MCF 10A (cell line): Measurements from ENCODE around the gene SPEM2. TPM values are rescaled to one million over a fixed set of nuclear protein-coding genes. Genes with fewer than 3 reads are reported as not detected.
A peak's percentile ranks its signal among the peaks of the same experiment; 100 is the strongest.

ENCODE experiments used
- BruUV-seq: library from RNA; stranded (reverse); fragments of 400-500 nt; replicated peaks from 2 replicates; lab custom pipeline; 2021; lab: Mats Ljungman, UMichigan
- CTCF ChIA-PET: fragments of 300-600 bp; sonication (Branson Sonifier 250); formaldehyde crosslinking; extraction: SDS; loops from one replicate; lab custom pipeline; 2021; ENCODE audit warnings: antibody characterized with exemption, inconsistent platforms; lab: Yijun Ruan, JAX
- POLR2A ChIA-PET: fragments of 300-600, 350-650 bp; sonication (Branson Sonifier 250); formaldehyde crosslinking; extraction: SDS; loops from one replicate; lab custom pipeline; 2020; ENCODE audit warnings: antibody characterized with exemption, inconsistent platforms; lab: Yijun Ruan, JAX
- DNase-seq: peaks from one replicate; pipeline ENCODE4 v3.0.0-alpha.2; 2018; ENCODE audit not compliant: unreplicated experiment
- H3K27ac Mint-ChIP-seq: one replicate; pipeline ENCODE4 v1.8.0; 2022; ENCODE audit warnings: mild to moderate bottlenecking, low read depth, mixed read lengths; ENCODE audit not compliant: unreplicated experiment
- H3K27me3 Mint-ChIP-seq: one replicate; pipeline ENCODE4 v1.8.0; 2022; ENCODE audit warnings: mixed read lengths; ENCODE audit not compliant: insufficient read depth, unreplicated experiment
- H3K36me3 Mint-ChIP-seq: one replicate; pipeline ENCODE4 v1.8.0; 2022; ENCODE audit warnings: mild to moderate bottlenecking, moderate library complexity, mixed read lengths; ENCODE audit not compliant: insufficient read depth, unreplicated experiment
- H3K4me1 Mint-ChIP-seq: one replicate; pipeline ENCODE4 v1.8.0; 2022; ENCODE audit warnings: mixed read lengths; ENCODE audit not compliant: insufficient read depth, unreplicated experiment
- H3K4me3 Mint-ChIP-seq: one replicate; pipeline ENCODE4 v1.8.0; 2022; ENCODE audit warnings: mild to moderate bottlenecking, moderate library complexity, mixed read lengths; ENCODE audit not compliant: unreplicated experiment
- H3K9me3 Mint-ChIP-seq: one replicate; pipeline ENCODE4 v1.8.0; 2022; ENCODE audit warnings: mixed read lengths; ENCODE audit not compliant: unreplicated experiment
- CTCF ChIP-seq: fragments of 200-600 bp; IDR thresholded peaks from one replicate; pipeline ENCODE4 v1.8.0; 2022; ENCODE audit warnings: antibody characterized with exemption, mild to moderate bottlenecking; ENCODE audit not compliant: unreplicated experiment
- intact Hi-C: fragments of 100-400 bp; cut with micrococcal nuclease; formaldehyde crosslinking; loops from 2 replicates; pipeline ENCODE4 v1.14.1; 2022
- total RNA-seq: library from RNA; stranded (reverse); gene quantifications from 2 replicates; pipeline ENCODE4 v1.2.3, GENCODE V29; 2022

The SPEM2 gene
- total RNA-seq, 1 experiment from 2014 or later: not detected

- intact Hi-C loops: loop anchor here (5.0 to 10.0 kb wide), 2 partner anchors 246 to 392 kb away; partner anchors contain the start of genes TP53 and WRAP53
- no peak for TF ChIP-seq CTCF
- Mint-ChIP-seq H3K27me3 (no peaks in the 10 kb centered on the region), H3K4me1 (peaks cover 18% of the 10 kb centered on the region), H3K4me3 (peak overlapping the region; percentile 51), H3K27ac (no peak overlapping the region), H3K9me3 (no peaks in the 10 kb centered on the region), H3K36me3 (no peaks in the 10 kb centered on the region)
- CTCF ChIA-PET: interaction anchor here (0.5 to 3.7 kb wide), 5 partner anchors 15 to 771 kb away, joined by 3 to 34 read pairs (median 3); partner anchors contain the start of gene SENP3
- BruUV-seq: no TSS peak
- no peak for DNase-seq
- POLR2A ChIA-PET: interaction anchor here (0.6 to 8.9 kb wide), 3 partner anchors 39 to 60 kb away, joined by 3 to 115 read pairs (median 90); partner anchors contain the start of genes POLR2A and ZBTB4
Measured at GRCh38 chr17:7438656-7439460, 13.4 kb downstream of the SPEM2 start.

- Mint-ChIP-seq H3K4me1 (peaks cover 23% of the 10 kb centered on the region), H3K4me3 (peak within 1 kb of the TSS; percentile 51), H3K9me3 (no peaks in the 10 kb centered on the region), H3K27me3 (no peaks in the 10 kb centered on the region), H3K27ac (no peak within 1 kb of the TSS), H3K36me3 (peaks cover 4% of the 10 kb centered on the region)
- intact Hi-C loops: loop anchor here (5.0 to 10.0 kb wide), 2 partner anchors 245 to 392 kb away; partner anchors contain the start of genes TP53 and WRAP53
- no peak for TF ChIP-seq CTCF
- DNase-seq: no peak
- ChIA-PET CTCF (interaction anchor here (0.5 to 2.3 kb wide), 2 partner anchors 120 to 772 kb away, joined by 3 to 14 read pairs; partner anchors contain the start of gene TNFSF13), POLR2A (interaction anchor here (0.6 to 8.9 kb wide), 5 partner anchors 36 to 91 kb away, joined by 3 to 115 read pairs (median 7); partner anchors contain the start of genes POLR2A, TMEM256 and ZBTB4)
- BruUV-seq: no TSS peak
Measured at GRCh38 chr17:7439462-7440112, 14.2 kb downstream of the SPEM2 start, which contains the start of gene FGF11. FGF11 (plus strand) TSS chr17:7439512; CDS start chr17:7439621, 109 bp downstream.

GRCh38 chr17:7440113-7440833, 14.9 kb downstream of the SPEM2 start:
- H3K27ac Mint-ChIP-seq: no peak overlapping the region
- no peaks in the 10 kb centered on the region for H3K9me3 Mint-ChIP-seq
- no peak for DNase-seq
- peaks cover 23% of the 10 kb centered on the region for H3K4me1 Mint-ChIP-seq
- H3K4me3 Mint-ChIP-seq: peak overlapping the region; percentile 38
- POLR2A ChIA-PET: interaction anchor here (0.7 to 8.9 kb wide), 8 partner anchors 11 to 120 kb away, joined by 3 to 115 read pairs (median 6); partner anchors contain the start of genes POLR2A, TMEM256 and ZBTB4
- H3K36me3 Mint-ChIP-seq: peaks cover 4% of the 10 kb centered on the region
- BruUV-seq: no TSS peak
- H3K27me3 Mint-ChIP-seq: no peaks in the 10 kb centered on the region
- no peak for TF ChIP-seq CTCF
- CTCF ChIA-PET: interaction anchor here (2.3 kb wide), 1 partner anchor 120 kb away, joined by 14 read pairs; the partner anchor contains the start of gene TNFSF13
- intact Hi-C loops: no loop called here
